H1 (cell line): Measurements from ENCODE around the gene SPATS2. TPM values are rescaled to one million over a fixed set of nuclear protein-coding genes. Genes with fewer than 3 reads are reported as not detected.

ENCODE experiments used
- CHD7 ChIP-seq: fragments of 300-600 bp; sonication (generic); IDR thresholded peaks from 2 replicates; pipeline ENCODE4 v1.7.1; 2012; ENCODE audit warnings: low read length, moderate library complexity, mild to moderate bottlenecking, inconsistent platforms; ENCODE audit not compliant: insufficient replicate concordance
- KDM4A ChIP-seq: IDR thresholded peaks from one replicate; pipeline ENCODE4 v1.7.1; 2012; ENCODE audit warnings: low read depth, mild to moderate bottlenecking, moderate library complexity, low read length, inconsistent platforms; ENCODE audit not compliant: severe bottlenecking
- RNF2 ChIP-seq: fragments of 200-900, 300-1000 bp; sonication (generic); IDR thresholded peaks from 2 replicates; pipeline ENCODE4 v1.7.1; 2016; ENCODE audit warnings: borderline replicate concordance, low read depth, mild to moderate bottlenecking, antibody characterized with exemption, low read length; ENCODE audit not compliant: poor library complexity, severe bottlenecking; ENCODE audit errors: missing control alignments
- SAP30 ChIP-seq: fragments of 300-600 bp; sonication (generic); IDR thresholded peaks from 2 replicates; pipeline ENCODE4 v1.7.1; 2012; ENCODE audit warnings: low read length, moderate library complexity, mild to moderate bottlenecking, inconsistent platforms; ENCODE audit not compliant: insufficient read depth, insufficient replicate concordance
- SRF ChIP-seq: IDR thresholded peaks from 2 replicates; pipeline ENCODE4 v1.6.1; 2011; ENCODE audit warnings: mild to moderate bottlenecking, low read depth, low read length, moderate library complexity
- USF2 ChIP-seq: IDR thresholded peaks from 2 replicates; pipeline ENCODE4 v1.6.1; 2011; ENCODE audit warnings: low read length, improper control_type of control experiment
- ZNF274 ChIP-seq: IDR thresholded peaks from 2 replicates; pipeline ENCODE4 v1.7.0; 2012; ENCODE audit warnings: low read length, borderline replicate concordance; ENCODE audit errors: extremely low read depth
- polyA plus RNA-seq, 7 experiments: library from polyadenylated mRNA; depleted of rRNA in 3 of 7; stranded (reverse) in 5 of 7; unstranded in 2 of 7; fragments of >200 nt in 5 of 7; fragments of 200-250 nt in 2 of 7; gene quantifications; 1 replicate in 5 of 7; 2 replicates in 1 of 7; 4 replicates in 1 of 7; pipeline versions ENCODE4 v1.2.1 to v1.2.3, GENCODE V29; 2011 to 2013; ENCODE audit warnings: missing spikeins in 2 of 7, mixed read lengths in 2 of 7
- total RNA-seq: library from RNA; stranded (reverse); fragmentation: NEBNext Ultra II Directional; extraction: Animal tissue kit (Norgen Biotek cat#: 25700); gene quantifications from 2 replicates; pipeline ENCODE4 v1.2.1, GENCODE V29; 2021

The SPATS2 gene
- total and polyA plus RNA-seq, 2 of the 8 experiments (the other 6 are each of a cell fraction or from before 2014, with no cell fraction given): 19.2 to 24.5 TPM

- TF ChIP-seq CHD7 (peak; percentile 93), KDM4A (peak; percentile 56), ZNF274 (no peak), USF2 (no peak), SRF (no peak), RNF2 (no peak), SAP30 (no peak)
Measured at GRCh38 chr12:49567611-49568441, 200.6 kb downstream of the SPATS2 start, which contains the start of gene MCRS1 (continued).
